ENCODE results near the gene NFIC.
"Not testable (repeated sequence)": the region's sequence is repeated elsewhere in the genome, so short reads cannot be mapped to it uniquely, and the experiment has no call there.

NFIC gene

DNA sequence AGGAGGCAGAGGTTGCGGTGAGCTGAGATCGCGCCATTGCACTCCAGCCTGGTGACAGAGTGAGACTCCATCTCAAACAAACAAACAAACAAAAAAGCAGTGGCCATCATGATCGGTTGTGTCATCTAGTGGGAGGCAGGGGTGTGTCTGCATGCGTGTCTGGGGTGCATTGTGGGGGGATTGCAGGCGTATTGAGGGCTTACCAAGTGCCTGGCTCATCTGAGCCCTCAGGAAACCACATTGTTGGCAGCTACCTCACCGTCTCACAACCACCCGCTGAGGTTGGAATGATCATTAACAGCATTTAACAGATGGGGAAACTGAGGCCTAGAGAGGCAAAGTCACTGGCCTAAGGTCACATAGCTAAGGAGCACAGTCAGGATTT is 30.5 kb downstream of the NFIC start:
- no peak for DNase-seq

DNA sequence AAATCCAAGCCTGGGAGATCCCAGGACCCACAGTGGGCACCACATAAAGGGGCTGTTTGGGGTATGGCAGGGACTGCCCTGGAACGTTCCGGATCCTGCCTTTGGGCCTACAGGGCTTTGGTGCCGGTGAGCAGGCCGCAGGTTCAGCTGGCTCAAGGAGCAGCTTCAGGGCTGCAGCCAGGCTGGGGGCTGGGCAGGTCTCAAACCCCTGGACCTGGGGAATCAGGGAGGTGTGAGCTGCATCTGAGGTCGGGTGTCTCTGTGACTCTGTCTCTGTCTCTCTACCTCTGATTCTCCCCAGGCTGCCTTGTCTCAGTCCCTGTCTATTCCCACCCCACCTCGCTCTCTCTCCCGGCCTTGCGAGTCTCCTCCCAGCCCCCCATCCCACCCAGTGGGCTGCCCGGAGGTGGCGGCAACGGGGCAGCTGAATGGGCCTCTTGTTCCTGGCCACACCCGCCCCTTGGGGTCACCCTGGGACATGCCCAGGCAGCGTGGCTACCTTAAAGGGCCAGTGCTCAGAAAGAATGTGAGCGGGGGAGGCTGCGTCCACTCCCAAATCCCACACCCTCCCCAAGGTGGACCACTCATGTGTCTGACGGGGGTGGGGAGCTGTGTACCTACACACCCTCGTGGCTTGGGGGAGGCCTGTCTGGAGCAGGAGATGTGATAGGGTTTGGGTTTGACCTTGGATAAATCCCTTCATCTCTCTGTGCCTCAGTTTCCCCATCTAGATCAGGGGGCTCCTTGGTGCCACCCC is 31.1 kb downstream of the NFIC start:
- DNase-seq, result peak in 30 of 56 donors; percentile 3 to 64 (median 28)

DNA sequence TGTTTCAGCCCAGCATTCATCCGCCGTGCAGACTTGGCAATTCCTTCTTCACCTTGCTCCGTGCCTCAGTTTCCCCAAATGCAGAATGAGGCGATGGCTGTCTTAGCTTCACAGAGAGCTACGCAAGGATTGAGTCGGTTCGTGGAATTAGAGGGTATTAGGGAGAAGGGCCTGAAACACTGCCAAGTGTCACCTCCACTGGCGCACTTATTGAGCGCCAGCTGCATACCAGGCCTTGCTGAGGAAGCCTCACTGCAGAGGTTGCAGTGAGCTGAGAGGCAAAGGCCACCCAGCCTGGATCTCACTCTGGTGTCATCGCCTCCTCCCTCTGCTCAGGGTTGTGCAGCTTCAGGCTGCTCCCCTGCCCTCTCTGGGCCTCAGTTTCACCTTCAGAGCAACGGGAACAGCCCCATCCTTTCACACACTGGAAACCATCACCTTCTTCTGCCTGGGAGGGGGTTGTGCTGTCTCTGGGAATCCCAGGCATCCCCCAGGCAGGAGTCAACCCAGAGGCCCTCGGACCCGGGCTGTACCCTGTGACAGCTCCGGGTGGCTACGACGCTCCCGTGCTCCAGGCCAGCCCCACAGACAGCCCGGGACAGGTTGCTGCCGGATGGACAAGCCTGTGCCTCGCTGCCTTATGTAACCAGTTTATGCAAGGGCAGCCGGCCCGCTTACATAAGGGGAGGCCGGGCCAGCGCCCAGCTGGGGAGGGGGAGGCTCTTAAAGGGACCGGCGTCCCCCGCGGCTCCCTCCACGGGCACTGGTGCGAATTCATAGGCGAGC is 31.9 kb downstream of the NFIC start:
- peak in 55 of 56 donors; percentile 14 to 91 (median 73) for DNase-seq

DNA sequence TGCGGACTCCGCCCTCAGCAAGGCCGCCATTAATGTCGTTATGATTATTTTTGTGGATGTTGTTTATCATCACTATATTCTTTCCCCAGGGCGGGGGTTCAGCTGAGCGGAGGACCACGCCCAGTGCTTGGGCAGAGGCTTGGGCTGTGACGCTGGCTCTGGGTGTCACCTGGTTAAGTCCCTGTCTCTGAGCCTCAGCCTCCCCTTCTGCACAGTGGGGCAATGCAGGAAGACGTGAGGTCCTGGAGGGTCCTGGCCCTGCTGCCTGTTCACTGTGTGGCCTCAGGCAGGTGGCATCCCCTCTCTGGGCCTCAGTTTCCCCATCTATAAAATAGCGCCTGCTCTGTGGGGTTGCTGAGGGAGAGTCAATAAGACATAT is 32.5 kb downstream of the NFIC start:
- DNase-seq, result no peak

DNA sequence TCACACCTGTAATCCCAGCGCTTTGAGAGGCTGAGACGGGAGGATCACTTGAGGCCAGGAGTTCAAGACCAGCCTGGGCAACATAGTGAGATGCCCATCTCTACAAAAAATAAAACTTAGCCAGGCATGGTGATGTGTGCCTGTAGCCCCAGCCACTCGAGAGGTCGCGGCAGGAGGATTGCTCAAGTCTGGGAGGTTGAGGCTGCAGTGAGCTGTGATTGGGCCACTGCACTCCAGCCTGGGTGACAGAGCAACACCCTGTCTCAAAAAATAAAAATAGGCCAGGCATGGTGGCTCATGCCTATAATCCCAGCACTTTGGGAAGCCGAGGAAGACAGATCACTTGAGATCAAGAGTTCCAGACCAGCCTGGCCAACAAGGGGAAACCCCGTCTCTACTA is 32.9 kb downstream of the NFIC start:
- not testable (repeated sequence) for DNase-seq

DNA sequence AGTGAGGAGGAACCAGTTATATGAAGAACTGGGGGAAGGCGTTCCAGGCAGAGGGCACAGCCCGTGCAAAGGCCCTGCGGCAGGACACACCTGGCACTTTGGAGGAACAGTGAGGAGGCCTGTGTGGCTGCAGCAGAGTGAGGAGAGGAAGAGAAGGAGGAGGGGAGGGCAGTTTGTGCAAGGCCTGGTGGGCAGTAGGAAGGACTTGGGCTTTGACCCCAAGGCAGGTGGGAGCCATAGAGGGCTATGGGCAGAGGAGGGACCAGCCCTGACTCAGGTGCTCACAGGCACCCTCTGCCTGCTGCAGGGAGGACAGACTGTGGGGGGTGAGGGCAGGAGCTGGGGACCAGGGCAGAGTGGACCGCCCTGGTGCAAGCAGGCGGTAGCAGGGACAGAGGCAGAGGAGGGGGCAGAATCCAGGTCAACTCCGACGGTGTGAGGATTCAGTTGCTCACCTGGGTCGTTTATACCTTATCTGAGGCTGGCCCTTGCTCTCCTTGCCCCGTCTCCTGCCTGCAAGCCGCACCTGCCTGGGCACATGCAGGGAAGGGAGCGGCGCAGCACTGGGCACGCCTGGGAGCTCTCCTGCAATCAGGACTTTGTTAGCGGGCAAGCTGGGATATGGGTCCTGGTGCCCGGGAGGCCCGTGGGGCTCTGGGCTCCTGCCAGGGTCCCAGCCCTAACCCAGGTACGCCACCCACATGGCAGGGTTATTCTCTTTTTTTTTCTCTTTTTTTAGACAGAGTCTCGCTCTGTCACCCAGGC is 34.8 kb downstream of the NFIC start:
- no peak for DNase-seq

DNA sequence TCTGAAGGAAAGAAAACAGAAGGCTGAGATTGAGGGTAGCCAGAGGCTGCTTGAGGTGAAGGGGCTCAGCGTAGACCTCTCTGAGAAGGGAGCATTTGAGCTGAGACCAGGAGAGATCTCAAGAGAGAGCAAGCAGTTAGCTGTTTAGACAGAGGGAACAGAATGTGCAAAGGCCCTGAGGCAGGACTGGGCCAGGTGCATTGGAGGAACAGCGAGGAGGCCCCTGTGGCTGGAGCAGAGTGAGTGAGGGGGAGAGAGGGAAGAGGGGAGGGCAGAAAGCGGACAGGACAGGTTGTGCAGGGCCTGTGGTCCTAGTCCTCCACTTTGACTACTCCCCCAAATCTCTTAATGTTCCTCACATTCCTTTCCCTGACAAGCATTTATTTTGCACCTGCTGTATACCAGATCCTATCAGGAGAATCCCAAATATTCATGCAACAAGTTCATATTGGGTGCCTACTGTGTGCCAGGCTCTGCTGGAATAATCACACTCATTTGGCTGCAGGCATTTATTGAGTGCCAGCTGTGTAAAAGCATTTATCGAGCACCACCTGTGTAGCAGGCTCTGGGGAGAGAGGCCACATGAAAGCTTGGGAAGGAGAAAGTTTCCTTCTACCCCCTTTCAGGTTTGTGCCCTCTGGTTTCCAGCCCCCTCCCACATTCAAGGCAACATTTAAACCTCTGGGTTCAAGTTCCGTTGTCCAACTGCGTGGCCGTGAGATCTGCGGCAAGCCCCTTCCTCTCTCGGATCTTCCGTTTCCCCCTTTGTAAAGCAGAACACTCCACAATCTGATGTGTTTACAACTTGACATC is 36.5 kb downstream of the NFIC start:
- DNase-seq, result no peak

DNA sequence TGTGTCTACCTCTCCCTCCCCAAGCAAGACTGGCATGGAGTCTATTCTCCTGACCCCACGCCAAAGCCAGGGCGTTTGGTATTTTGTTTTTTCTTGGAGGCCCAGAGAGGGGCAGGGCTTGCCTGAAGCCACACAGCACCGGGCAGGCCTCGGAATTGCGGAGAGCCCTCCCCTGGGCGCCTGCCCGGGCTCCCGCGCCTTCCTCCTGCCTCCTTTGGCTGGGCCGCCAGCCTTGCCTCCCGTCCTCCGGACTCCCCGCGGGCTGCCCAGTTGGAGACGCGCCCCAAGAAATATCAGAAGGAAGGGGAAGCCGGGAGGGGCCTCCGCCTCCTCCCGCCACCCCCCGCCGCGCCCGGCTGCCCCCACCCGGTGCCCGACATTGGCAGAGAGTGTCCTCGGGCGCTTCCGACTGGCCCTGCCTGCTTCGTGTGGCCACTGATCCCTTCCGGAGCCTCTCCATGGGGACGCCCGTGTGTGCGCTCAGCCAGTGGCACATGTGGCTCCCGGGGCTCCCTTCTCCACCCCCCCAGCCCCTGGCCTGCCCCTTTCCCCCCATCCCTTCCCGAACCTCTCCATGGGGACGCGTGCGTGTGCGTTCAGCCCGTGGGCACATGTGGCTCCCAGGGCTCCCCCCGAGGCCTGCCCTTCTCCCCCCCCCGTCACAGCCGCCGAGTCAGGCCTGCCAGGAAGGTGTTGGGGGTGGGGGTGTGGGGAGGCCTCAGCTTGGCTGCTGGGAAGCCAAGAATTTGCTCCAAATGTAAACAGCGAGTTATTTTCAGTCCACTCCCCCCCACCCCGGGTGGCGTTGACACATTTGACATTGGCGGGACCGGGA is 37.3 kb downstream of the NFIC start:
- peak; percentile 55 to 96 (median 82) for DNase-seq

DNA sequence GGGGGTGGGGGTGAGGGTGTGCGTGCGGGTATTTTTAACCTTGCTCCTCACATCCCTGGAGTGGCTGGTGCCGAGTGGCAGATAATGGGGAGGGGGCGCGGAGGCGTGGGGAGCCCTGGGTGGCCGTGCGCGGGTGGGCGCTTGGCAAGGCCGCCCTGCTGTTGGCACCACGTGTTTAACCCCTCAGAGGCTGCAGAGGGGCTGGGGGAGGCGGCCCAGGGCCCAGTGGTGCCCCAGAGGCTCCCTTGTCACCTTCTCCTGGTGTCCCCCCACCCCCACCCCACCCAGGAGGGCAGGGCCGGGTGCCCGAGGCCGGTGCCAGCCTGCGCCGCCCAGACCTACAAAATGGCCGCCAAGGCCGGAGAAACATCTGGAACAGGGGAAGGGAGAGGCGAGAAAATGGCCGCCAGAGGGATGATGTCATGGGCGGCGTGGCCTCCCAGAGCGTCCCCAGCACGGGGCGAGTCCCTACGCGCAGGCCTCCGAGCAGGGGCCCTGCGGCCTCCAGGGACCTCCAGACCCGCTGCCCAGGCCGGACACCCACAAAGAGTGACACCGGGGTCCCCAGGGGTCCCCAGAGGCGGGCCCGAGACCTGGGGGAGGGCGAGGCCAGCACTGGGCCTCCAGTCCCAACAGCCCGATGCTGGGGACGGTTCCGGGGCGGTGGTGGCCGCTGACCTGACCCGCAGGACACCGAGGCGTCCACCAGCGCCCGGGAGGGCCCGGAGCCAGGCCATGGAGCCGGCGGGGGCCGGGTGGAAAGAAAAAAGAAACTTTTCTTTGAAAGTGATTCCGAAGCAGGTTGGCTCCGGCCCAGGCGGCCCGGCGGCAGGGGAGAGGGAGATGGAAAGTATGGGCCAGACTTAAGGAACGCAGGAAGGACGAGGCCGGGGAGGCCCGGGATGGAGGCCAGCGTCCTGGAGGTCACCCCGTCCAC is 38.2 kb downstream of the NFIC start:
- peak in 55 of 56 donors; percentile 43 to 97 (median 80) for DNase-seq

DNA sequence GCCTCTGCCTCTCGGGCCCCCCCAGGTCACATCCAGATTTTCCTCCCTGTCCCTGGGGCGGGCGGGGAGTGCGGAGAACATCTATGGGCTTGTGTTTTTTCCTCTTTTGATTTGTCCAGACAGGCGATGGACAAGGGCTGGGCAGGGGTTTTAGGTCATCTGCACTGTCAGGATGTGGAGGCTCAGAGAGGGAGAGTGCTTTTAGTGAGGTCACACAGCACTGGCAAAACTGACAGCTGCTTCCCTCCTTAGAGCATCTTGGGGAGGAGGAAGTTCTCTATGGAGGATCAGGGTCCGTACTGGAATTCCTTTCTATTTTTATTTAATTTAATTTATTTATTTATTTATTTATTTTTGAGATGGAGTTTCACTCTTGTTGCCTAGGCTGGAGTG is 38.9 kb downstream of the NFIC start:
- no peak for DNase-seq

DNA sequence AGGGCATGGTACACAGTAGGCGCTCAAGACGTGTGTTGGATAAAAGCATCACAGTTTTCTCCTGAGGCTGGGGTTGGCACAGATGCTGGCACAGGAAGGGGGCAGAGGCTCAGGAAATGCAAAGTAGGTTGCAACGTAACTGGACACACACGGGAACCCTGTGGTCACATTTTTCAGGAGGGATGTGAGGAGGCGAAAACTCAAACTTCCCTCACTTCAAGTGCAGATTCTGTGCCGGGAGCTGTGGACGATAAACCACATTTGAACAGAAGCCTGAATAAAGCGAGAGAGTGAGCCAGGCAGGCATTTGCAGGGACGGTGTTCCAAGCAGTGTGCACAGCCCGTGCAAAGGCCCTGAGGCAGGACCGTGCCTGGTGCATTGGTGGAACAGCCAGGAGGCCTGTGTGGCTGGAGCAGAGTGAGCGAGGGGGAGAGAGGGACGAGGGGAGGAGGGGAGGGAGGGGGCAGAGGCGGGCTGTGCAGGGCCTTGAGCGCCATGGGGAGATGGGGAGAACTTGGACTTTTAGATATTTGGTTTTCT is 40.3 kb downstream of the NFIC start:
- no peak for DNase-seq

DNA sequence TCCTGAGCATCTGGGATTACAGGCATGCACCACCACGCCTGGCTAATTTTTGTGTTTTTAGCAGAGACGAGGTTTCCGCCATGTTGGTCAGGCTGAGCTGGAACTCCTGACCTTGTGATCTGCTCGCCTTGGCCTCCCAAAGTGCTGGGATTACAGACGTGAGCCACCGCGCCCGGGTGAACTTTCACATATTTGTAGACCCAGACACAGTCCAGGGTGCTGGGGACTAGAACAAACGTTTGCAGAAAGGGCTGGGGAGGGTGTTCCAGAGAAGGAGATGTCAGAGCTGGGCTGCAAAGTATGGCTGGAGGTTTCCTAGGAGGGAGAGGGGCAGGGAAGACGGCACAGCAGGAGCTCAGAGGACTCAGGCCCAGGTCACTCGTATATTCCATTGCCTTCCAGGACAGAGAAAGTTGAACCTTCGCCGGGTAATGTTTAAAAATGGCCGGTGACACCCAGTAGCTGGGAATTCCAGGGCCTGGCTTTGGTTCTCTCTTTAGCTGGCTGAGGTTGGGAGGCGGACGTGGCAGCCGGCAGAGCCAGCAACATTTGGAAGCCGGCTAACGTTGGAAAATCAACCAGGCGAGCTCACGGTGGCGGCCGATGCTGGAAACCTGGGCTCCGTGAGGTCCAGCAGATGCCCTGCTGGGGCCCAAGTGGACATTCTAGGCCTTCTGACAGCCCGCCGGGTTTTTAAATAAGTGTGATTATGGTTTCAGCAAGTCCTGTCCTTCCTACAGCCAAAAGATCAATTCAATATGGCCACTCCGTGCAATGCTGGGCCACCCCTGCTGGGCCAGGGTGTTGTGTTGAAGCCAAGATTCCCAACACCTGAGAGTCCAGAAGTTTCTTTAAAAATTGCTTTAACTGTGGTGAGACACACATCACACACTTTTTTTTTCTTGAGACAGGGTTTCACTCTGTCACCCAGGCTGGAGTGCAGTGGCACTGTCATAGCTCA is 41.5 kb downstream of the NFIC start:
- peak in 35 of 56 donors; percentile 8 to 68 (median 32) for DNase-seq

DNA sequence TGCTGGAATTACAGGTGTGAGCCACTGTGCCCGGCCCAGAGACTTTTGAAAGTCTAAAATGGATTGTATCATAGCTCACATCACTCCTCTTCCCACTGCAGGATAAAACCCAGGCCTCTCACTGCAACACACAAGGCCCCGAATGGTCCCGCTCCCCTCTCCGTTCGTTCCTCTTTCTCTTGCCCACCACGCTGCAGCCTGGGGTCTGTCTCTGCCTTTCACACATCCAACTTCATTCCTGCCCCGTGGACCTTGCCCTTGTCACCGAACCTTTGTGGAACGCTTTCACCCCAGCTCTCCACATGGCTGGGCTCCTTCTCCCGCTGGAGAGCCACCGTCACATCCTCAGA is 42.6 kb downstream of the NFIC start:
- no peak for DNase-seq

DNA sequence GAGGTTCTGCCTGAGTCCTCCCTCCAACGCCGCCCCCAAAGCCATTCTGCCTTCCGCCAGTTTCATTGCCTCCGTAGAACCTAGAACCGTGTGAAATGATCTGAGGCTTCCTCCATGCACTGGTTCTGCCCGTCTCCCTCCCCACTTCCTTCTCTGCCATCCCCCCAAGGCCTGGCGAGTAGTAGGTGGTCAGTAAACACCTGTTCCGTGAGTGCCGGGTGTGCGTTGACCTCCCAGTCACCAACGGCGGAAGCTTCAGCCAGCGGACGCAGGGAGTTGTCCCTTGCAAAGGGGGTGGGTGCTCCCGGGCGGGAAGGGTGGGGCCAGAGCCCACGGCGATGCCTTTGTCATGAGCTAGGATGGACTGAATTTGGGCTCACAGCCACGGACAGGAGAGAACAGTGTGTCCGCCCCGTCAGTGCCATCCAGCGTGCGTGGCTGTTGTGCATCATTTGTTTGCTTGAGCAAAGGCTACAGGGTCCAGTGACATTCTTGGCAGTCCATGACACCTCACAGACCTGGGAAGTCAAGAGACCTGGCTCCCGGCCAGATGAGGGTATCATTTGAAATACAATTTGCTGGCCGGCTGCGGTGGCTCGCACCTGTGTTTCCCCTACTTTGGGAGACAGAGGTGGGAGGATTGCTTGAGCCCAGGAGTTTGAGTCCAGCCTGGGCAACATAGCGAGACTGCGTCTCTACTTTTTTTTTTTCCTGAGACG is 43.1 kb downstream of the NFIC start:
- peak in 3 of 56 donors; percentile 3 to 22 (median 12) for DNase-seq

DNA sequence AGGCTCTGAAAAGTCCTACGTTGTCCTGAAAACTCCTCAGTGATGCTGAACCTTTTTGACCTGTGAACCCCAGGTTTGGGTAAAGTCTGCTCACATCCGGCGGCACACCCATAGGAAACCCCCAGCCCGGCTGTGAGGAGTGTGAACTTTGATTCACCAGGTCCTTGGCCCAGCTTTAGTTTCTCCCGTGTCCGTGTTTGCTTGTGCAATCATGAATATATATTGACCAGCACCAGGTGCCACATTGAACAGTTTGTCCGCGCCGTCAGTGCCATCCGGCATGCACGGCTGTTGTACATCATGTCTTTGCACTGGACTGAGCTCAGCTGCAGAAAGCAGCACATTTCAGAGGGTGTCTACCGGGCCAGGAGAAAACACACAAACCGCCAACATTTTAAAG is 45.3 kb downstream of the NFIC start:
- DNase-seq, result no peak

DNA sequence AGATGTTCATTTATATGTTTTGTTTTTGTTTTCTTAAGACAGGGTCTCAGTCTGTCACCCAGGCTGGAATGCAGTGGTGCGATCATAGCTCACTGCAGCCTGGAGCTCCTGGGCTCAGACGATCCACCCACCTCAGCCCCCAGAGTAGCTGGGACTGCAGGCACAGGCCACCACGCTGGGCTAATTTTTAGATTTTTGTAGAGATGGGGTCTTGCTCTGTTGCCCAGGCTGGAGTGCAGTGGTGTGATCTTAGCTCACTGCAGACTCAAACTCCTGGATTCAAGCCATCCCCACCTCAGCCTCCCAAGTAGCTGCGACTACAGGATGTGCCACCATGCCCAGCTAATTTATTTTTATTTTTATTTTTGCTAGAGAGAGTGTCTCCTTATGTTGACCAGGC is 45.7 kb downstream of the NFIC start:
- DNase-seq, result no peak

DNA sequence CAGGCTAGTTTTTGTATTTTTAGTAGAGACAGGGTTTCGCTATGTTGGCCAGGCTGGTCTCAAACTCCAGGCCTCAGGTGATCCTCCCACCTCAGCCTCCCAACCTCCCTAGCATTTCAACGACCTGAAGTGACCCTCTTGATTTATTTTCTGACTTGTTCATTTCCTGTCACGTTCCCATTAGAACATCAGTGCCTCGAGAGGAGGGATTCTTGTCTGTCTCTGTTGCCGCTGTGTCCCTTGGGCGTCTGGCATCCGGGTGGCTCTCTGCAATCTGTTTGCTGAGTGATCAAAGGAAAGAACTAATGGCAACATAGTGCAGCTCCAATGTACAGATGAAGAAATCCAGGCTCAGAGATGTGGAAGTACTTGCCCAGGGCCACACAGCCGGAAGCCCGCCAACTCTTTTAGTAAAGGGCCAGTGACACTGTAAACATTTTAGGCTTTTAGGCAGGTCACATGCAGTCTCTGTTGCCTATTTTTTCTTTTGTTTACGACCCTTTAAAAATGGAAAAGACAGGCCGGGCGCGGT is 47.5 kb downstream of the NFIC start:
- DNase-seq, result no peak
